HG02943 (cell line): ENCODE results near the gene PF4V1.

Experiments used
- ATAC-seq: cut with Tn5 transposase; IDR thresholded peaks from one replicate; pipeline ENCODE4 v1.9.1; 2021; ENCODE audit warnings: mild to moderate bottlenecking, low read depth, moderate library complexity; ENCODE audit not compliant: unreplicated experiment

PF4V1 gene

DNA sequence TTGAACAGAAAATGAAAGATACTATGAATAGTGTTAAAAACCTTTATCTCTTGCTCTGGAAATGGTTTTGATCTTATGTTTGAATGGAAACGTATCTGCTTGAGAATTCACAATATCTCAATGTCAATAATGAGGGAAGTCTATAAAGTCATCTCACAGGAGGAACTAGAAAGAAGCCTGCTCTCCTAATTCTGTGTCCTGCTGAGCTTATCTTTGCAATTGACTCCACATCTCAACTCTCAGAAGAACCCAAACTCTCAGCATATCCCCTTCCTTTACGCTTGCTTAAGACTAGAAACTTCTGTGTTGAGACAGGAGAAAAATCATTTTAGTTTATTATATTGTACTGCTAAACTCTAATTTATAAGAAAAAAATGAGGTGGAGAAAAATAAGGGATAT, 8.3 kb upstream of the PF4V1 start:
- ATAC-seq = no peak

DNA sequence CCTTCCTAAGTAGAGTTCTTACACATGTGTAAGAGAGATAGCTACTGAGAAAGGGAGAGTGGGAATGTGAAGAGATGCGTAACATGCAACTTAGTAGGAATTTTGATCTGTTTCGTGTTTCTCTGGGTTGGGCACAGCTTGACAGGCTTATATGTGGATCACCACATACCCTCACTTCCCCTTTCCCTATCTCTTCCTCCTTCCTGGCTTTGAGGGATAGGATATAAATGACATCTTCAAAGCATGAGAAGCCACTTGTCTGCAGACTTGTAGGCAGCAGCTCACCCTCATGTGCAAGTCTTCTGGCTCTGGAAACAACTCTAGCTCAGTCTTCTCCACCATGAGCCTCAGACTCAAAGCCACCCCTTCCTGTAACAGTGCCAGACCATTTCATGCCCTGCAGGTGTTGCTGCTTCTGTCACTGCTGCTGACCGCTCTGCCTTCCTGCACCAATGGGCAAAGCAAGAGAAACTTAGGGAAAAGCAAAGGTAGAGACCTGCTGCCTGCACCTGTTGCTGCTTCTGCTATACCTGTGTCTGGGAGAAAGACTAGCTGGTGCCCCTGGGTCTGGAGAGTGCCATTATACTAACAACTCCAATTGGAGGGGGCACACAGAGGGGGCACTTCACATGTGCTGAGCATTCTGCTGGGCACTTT, 5.4 kb upstream of the PF4V1 start:
- no peak for ATAC-seq

DNA sequence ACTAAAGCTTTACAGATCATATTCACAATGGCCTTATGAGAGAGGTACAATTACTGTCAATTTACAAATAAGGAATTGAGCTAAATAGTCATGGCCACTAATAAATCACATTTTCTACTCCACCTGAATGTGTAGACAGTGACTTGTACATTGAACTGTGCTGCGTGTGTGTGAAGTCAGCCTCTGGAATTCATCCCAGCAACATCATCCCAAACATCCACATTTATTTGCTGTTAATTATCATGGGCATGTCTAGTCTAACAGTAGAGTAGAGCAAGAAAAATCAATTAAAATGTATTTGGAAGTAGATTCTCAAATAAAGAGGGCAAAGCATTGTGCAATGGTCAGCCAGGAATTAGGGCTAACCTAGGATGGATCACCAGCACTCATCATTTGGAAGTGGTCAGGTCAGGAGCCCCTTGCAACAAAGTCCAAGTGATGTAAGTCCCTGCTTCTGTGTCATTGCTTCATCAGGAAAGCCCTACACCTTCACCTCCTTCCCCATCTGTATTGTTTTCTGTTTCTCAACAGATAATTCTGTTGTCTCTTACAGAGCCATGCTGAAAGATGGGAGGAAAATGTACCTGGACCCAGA, 4.8 kb upstream of the PF4V1 start:
- no peak for ATAC-seq

DNA sequence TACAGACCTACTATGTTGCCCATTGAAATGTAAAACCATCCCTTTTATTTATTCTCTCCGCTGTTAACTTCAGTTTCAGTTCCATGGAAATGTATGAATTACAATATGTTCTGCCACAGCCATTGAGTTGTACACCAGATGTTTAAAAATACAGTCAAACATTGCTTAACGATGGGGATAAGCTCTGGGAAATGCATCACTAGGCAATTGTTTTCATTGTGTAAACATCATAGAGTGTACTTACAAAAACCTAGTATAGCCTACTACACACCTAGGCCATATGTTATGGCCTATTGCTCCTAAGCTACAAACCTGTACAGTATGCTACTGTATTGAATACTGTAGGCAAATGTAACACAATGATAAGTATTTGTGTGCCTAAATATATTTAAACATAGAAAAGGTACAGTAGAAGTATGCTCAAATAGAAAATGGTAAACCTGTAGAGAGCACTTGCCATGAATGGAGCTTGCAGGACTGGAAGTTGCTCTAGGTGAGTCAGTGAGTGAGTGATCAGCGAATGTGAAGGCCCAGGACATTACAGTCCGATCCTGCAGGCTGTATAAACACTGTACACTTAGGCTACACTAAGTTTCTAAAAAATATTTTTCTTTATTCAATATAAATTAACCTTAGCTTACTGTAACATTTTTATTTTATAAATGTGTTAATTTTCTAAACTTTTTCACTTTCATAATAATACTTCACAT, 2.7 kb upstream of the PF4V1 start:
- ATAC-seq = no peak

DNA sequence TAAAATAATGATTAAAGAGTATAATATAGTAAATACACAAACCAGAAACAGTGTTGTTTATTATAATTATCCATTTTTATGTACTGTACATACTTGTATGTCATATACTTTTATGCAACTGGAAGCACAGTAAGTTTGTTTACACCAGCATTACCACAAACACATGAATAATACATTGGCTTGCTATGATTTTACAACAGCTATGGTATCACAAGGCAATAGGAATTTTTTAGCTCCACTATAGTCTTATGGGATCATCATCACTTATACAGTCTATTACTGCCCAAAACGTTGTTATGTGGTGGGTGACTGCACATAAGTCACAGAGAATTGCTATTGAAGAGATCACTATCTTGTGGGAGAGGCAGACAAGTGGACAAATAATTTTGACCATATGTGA, 1.8 kb upstream of the PF4V1 start:
- ATAC-seq = no peak

DNA sequence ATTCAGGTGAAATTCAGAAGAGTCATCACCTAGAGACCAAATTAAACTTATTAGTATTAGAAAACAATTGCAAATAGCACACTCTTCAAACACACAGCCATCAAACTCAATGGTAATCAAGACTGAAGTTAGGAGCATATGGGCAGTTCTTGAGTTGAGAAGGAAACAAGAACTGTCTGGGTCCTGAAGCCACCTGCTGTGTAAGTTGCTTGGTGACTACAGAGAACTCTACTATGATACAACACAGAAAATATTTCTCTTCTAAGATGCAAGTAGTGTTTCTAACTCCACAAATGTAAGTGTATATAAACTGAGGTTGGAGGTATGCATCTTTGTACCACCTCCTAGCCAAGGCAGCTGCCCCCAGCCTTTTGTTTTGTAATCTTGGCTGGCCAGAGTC, 325 bp upstream of the PF4V1 start:
- ATAC-seq = no peak

DNA sequence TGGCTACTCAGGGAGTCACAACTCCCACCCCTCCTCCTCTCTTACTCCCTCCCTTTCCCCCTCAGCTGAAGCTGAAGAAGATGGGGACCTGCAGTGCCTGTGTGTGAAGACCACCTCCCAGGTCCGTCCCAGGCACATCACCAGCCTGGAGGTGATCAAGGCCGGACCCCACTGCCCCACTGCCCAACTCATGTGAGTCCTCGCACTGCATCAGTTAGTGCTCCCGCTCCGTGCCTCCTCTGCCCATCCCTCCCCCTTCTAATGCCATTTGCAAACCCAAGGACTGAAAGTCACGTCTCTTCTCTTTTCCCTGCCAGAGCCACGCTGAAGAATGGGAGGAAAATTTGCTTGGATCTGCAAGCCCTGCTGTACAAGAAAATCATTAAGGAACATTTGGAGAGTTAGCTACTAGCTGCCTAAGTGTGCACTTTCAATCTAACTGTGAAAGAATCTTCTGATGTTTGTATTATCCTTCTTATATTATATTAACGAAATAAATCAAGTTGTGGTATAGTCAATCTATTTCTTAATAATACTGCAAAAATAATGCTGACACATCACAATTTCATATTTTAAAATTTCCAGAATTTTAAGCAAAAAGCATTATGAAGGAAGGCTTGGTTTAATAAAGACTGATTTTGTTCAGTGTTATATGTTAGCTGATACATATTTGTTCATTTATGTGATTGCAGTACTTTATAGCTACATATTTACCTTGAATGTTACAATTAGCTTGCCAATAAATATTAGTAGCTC, 800 bp downstream of the PF4V1 start:
- no peak for ATAC-seq

DNA sequence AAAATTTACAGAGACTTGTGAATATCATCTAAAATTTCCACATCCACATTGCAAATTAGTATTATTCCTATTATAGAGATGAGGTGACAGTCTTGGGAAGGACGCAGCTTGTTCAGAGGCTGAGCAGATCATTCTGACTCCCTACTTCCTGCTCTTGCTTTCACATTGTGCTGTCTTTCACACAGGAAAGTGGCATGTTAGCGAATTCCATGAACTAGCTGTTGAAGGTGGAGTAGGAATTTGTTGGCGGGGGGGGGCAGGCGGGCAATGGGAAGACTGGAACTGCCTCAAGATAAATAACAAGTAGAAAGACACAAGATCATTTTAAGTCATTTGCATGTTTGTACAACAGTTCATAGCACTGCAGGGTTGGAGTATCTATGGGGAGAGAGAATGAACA, 2.3 kb downstream of the PF4V1 start:
- no peak for ATAC-seq

DNA sequence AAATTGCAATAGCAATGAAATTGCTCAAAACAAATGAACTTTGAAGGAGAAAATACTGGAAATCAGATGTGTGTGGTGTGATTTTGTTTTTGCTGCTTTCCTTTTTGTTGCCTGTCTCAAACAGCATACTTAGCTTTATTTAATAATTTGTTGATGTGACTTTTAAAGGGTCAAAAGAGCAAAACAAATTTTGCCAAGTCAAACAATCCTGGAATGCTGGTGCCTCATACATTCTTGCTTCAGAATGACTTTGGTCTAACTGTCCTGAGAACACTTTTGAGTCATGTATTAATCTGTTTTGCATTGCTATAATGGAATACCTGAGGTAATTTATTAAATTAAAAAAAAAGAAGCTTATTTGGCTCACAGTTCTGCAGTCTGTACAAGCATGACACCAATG, 3.4 kb downstream of the PF4V1 start:
- no peak for ATAC-seq

DNA sequence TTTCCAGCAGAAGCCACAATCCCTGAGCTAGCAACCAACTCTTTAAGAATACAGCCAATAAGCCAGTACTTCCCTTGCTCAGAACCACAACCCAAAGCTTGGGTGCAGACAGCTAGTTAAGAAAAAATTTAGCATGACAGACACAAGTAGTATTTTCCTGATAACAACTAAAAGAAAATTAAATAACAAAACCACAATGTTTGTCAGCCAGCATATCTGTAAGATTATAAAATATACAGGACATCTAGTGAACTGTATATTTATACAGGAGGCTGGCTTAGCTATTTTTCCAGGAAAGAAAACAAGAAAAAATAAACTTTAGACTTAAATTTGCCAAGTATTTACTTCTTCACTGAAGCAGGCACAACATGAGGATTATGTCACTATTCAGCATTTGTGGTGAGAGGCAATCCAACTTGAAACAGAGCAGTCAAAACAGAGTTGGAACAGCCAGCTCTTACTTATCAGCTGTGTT, 6.6 kb downstream of the PF4V1 start:
- no peak for ATAC-seq

DNA sequence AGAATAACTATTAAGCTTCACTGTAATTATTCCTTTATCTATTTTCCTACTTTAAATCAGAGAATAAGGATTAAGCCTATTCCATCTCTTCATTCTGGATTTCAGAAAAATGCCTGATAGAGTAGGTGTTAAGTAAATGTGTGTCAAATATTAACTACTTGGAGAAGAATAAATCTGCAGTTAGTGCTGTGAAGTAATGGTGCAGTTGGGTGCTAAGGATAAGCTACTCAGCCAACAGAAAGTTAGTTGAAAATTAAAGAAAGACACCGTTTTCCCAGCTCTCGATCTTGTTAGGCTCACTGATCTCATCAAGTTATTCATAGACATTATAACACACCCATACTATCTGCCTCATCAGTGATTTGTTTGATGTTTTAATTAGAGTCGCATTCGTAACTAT, 7.1 kb downstream of the PF4V1 start:
- ATAC-seq = no peak

DNA sequence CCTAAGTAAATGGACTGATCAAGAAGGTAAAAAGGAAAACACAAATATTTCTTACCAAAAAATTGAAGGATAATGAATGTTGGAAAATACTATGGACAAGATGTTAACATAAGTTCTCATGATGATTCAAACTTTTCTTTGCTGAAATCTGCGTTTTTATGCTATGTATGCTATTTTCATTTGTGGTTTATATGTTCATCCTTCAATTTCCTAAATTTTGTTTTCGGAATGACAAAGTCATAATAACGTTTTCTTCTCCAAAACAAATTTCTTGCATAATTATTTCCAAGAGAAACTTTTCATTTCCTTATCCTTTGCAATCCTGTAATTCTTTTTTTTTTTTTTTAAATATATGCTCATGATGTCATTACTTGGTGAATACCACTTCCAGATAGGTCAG, 7.8 kb downstream of the PF4V1 start:
- ATAC-seq = no peak

DNA sequence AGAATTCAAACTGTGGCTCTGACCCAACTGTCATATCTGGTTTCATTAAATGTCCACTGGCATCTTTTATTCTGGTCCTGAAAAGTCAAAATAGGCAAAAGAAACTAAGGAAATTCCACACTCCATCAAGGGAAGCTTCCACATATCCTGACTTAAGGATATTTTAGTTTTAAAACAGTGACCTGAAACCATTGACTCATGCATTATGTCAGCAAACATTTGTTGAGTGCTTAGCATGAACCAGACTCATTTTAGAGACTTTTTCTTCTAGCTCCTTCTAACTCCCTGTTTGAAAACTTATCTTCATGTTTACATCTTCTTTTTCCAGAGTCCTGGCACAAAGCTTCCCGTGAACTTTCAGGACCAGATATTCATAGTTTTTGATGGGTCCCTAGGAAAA, 9.2 kb downstream of the PF4V1 start:
- no peak for ATAC-seq

DNA sequence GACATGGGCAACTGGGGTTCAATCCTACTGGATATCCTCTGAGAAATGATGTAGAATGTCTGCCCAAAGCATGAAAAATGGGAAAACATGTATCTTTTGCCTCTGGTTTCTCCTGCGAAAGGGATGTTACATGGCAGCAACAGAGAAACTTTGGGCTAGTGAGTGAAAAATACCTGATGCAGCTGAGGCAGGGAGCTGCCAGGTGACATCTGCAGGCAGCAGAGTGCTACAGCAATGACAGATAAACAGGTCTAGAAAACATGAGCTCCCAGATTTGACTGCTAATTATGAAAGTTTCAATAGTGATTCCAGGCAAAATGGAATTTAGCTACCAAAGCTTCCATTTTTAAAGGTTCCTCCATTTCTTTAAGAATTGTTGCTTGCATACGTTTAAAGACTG, 11.3 kb downstream of the PF4V1 start:
- ATAC-seq = no peak

DNA sequence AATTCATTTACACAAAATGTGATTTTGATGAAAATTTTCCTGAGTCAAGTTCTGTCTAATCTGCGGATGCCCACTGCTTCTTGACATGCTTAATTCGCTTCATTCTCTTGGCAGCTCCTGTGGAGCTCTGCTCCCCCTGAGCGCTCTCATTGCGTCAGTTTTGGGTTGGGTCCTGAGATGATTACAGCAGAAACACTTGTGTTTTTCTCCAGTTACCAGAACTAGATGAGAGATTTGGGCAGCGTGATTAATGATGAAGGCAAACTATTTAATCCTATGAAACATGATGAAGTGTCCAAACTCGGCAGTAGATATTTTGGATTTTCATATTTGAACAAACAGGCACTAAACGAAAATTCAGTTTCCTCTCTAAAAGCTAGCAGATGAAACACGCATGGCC, 11.9 kb downstream of the PF4V1 start:
- no peak for ATAC-seq

DNA sequence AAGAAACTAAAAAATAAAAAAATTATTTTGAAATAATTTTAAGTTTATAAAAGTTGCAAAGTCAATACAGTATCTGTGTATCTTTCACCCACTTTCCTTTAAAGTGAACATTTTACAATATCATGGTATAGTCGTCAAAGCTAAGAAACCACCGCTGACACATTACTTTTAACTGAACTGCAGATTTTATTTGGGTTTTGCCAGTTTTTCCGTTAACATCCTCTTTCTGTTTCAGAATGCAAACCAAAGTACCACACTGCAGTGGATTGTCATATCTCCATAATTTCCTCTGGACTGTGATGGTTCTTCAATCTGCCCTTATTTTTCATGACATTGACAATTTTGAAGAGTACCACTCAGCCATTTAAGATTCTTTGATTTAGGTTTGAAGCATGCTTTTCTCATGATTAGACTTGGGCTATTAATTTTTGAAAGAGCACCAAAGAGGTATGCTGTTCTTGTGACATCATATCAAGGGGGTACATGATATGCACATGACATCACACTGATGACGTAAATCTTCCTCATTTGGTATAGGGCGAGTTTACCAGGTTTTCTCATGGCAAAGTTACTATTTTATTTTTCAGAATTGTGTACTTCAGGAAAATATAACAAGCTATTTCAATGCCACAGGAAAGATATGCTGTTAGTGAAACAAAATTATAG, 12.5 kb downstream of the PF4V1 start:
- no peak for ATAC-seq

DNA sequence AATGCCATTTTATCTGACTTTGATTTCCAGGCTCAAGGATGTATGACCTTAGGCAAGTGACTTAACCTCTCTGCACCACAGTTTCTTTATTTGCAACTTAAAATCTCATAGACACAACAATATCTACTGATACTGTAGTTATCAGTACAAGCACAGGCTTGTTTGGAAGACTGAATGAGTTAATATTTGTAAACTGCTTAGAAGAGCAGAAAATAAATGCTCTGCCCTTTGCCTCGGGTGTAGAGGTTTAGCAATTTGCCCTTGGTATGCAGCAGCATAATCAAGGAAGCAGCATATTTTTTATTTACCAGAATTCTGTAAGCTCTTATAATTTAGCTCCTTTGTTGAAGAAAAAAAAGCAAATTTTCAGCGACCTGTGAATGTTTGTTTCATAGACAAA, 13.2 kb downstream of the PF4V1 start:
- ATAC-seq = no peak

DNA sequence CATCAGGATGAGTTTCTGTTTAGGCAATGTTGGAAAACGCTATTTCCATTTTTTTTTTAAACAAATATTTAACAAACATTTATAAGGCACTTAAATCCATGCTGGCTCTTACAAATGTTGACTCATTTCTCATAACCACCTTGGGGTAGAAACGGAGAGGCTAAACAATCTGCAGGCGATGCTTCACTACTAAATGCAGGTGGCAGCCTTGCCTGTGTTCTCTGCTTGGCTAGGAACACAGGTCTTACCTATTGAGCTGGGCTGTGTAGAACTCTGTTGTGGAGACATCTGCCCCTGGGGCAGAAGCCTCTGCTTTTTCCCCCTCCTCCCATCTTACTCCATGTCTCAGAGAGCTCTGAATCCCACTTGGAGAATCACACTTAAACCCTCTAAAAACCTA, 14.7 kb downstream of the PF4V1 start:
- ATAC-seq = no peak

DNA sequence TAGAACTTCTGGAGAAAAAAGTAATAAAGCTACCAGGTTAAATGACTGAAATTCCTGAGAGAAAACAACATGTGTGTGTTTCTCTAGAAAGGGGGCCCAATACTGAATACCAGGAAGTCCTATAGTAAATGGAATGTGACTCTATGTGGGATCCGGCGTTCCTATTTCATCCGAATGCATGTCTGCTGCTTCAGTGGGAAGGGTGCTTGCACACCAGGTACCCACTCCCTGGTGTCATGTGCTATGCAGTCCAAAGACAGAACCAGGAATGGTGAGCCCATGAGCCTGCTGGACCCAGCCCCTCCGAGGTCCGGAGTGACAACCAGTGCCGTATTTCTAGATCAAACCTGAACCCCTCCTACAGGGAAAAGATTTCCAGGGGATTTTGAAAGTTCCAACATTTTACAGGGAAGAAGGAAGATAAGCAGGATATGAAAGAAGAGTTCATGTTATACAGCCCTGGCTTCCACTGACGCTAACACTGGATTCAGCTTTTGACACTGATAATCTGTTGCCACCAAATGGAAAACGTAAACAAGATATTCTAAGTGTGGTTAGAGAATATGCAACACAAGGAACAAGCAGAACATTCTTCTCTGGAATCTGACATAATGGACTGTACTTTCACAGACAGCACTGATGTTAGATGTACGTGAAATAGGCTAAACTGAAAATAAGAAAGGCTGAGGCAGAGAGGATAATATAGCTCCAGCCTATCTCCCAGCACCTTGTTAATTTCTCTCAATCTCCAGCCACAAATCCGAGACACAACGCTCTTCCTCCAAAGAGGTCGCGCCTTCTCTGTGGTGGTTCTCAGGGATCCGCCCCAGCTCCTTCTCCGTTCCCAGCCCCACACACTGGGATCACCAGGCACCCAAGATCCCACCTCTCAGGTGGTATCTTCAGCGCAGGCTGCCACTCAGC, 15.4 kb downstream of the PF4V1 start:
- ATAC-seq = no peak
